NT2/D1 (cell line): ENCODE measurements around the gene LZTS3.

Source experiments
- SUZ12 ChIP-seq: IDR thresholded peaks from 2 replicates; pipeline ENCODE4 v1.6.1; 2011; ENCODE audit not compliant: insufficient read length, insufficient read depth; ENCODE audit errors: extremely low read depth
- YY1 ChIP-seq: IDR thresholded peaks from 2 replicates; pipeline ENCODE4 v1.6.1; 2011; ENCODE audit not compliant: insufficient read length, insufficient read depth
- ZNF274 ChIP-seq: IDR thresholded peaks from 2 replicates; pipeline ENCODE4 v1.6.1; 2011; ENCODE audit warnings: mild to moderate bottlenecking, low read depth, low read length

GRCh38 chr20:3210346-3210745 is 37.0 kb upstream of the LZTS3 start:
- TF ChIP-seq YY1 (no peak), ZNF274 (no peak), SUZ12 (no peak)
